Heart left ventricle (tissue), 16 donors: ENCODE measurements around the gene CARS2. TPM values are rescaled to one million over a fixed set of nuclear protein-coding genes. Genes with fewer than 3 reads are reported as not detected.

Experiments
- ATAC-seq, 4 donors: fragments of 200-7000 bp; cut with Tn5 transposase; one replicate each; pipeline ENCODE4 v1.9.1; 2020 to 2022; ENCODE audit warnings: moderate library complexity in 4 of 4, mild to moderate bottlenecking in 3 of 4, moderate number of reproducible peaks in 1 of 4
- DNase-seq, 5 donors: peaks; one replicate each; pipeline ENCODE4 v3.0.0-alpha.2; 2020
- H3K27ac ChIP-seq, 12 donors: fragments of 200-600 bp; sonication (generic) in 4 of 12; one replicate each; pipeline versions ENCODE4 v1.5.0 to v1.8.0; 2016 to 2022; ENCODE audit warnings: mild to moderate bottlenecking in 2 of 12
- H3K27me3 ChIP-seq, 9 donors: fragments of 200-600 bp; sonication (generic) in 2 of 9; one replicate each; pipeline versions ENCODE4 v1.5.1 to v1.8.0; 2016 to 2022; ENCODE audit warnings: mild to moderate bottlenecking in 3 of 9
- H3K36me3 ChIP-seq, 9 donors: fragments of 200-600 bp; sonication (generic) in 2 of 9; one replicate each; pipeline versions ENCODE4 v1.5.0 to v1.8.0; 2018 to 2022; ENCODE audit warnings: mild to moderate bottlenecking in 2 of 9
- H3K4me1 ChIP-seq, 12 donors: fragments of 200-600 bp; sonication (generic) in 4 of 12; one replicate each; pipeline versions ENCODE4 v1.5.0 to v1.8.0; 2016 to 2022; ENCODE audit warnings: mild to moderate bottlenecking in 3 of 12
- H3K4me3 ChIP-seq, 12 donors: fragments of 200-600 bp; sonication (generic) in 4 of 12; one replicate each; pipeline versions ENCODE4 v1.5.0 to v1.8.0; 2017 to 2022; ENCODE audit warnings: mild to moderate bottlenecking in 9 of 12, moderate library complexity in 4 of 12
- H3K9me3 ChIP-seq, 12 donors: fragments of 200-600 bp; sonication (generic) in 4 of 12; one replicate each; pipeline versions ENCODE4 v1.5.0 to v1.8.0; 2016 to 2022; ENCODE audit warnings: mild to moderate bottlenecking in 1 of 12
- POLR2A ChIP-seq, 2 donors: fragments of 450-650 bp; IDR thresholded peaks; one replicate each; pipeline ENCODE4 v1.6.1; 2017; ENCODE audit warnings: antibody characterized with exemption in 2 of 2, mild to moderate bottlenecking in 2 of 2, moderate library complexity in 2 of 2
- WGBS, 4 donors: extraction: QIAGEN DNeasy Blood & Tissue Kit in 2 of 4; methylation state at CpG; one replicate each; pipeline versions ENCODE4 v1.1.5 to v1.1.7; 2013 to 2018; 5-methylcytosine and 5-hydroxymethylcytosine counted together
- intact Hi-C, 10 donors: fragments of 100-400 bp; cut with DNase I; formaldehyde crosslinking; loops; one replicate each; pipeline versions ENCODE4 v1.11.1 to v1.14.2; 2022
- polyA plus RNA-seq, 2 donors: library from polyadenylated mRNA; stranded (reverse); fragments of 200-250 nt; gene quantifications; one replicate each; pipeline ENCODE4 v1.2.3, GENCODE V29; 2013
- total RNA-seq, 9 donors: library from RNA; depleted of rRNA in 2 of 9; stranded (reverse); fragments of >200 nt in 2 of 9; fragmentation: NEBNext Ultra II Directional in 3 of 9; extraction: Animal tissue kit (Norgen Biotek cat#: 25700) in 3 of 9; gene quantifications; one replicate each; pipeline versions ENCODE4 v1.1.0 to v1.2.4, GENCODE V29; 2016 to 2023
- TF ChIP-seq, protein P1 (sequence below), 12 donors: fragments of 200-600 bp; sonication (generic) in 4 of 12; IDR thresholded peaks; one replicate each; pipeline versions ENCODE4 v1.5.0 to v1.8.0; 2018 to 2022; ENCODE audit warnings: antibody characterized with exemption in 12 of 12, mild to moderate bottlenecking in 5 of 12
- donor health status: ischemic (EF 13 %, LVEDD 7.1; RV severe dilation, severe dysfunction).
- donor health status: healthy with polysubstance abuse.
- donor health status: DM: no; HTN: yes; CAD: no.
- donor health status: DM: no; HTN: no; CAD: no.
- donor health status: ischemic (EF 25% LVEDD 6.9; RV normal size, moderate dysfunction).
- donor health status: ischemic (EF 25% LVEDD 5.7; RV mildly dilated, moderate dysfunction).
- donor health status: healthy.
- donor health status: DM: yes; HTN: yes; CAD: no.
- donor health status: ischemic (EF 35%, LVEDD 5.7; RV mildly dilated, moderate dysfunction).
- donor health status: nonischemic (EF 11% LVEDD 7.7; RV severe dilation, severe dysfunction).
- donor health status: DM: yes; HTN: yes; CAD: no.
- donor health status: PGD.
- donor health status: ischemic (EF 29% LVEDD 5.4; RV normal size, mild dysfunction).
- donor health status: nonischemic (EF 23%, LVEDD 6.1; RV moderate dilation, normal function).

The CARS2 gene
- total and polyA plus RNA-seq, 11 donors = 35.4 to 78.5 (median 44.3) TPM

DNA sequence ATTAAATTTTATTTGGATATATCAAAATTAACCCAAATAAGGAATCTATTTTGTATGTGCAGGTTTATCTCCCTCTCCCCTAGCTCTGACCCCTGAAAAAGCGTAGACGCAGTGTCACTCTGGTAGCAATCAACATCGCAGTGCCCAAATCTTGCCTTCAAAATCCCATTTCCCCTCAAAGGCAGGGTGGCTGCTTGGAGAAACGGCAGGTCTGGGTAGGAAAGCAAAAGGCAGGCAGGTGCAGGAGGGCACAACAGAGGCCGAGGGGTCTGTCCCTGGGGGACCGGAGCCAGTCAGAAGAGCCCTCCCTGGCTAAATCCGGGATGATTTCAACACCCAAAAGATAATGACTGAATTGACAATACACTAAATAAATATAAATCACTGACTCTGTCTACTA is 48.7 kb downstream of the CARS2 start:
- WGBS, 4 donors = 95 to 97% (median 96%) methylated on average over 7 of the region's 7 CpGs
- intact Hi-C loops = no loop called here
- H3K36me3 ChIP-seq = peaks cover 0 to 61% (median 25%) of the 10 kb centered on the region in 9 donors
- H3K4me1 ChIP-seq = peaks cover 0 to 18% (median 0%) of the 10 kb centered on the region in 12 donors
- H3K27ac ChIP-seq = peak overlapping the region in 1 of 12 donors; percentile 66
- H3K9me3 ChIP-seq = peaks cover 0 to 20% (median 0%) of the 10 kb centered on the region in 12 donors
- ATAC-seq (no peak), DNase-seq (no peak)
- no peaks in the 10 kb centered on the region for H3K27me3 ChIP-seq
- H3K4me3 ChIP-seq = no peak overlapping the region
- TF ChIP-seq POLR2A (IDR thresholded peaks at IDR 0.05) = no peak

DNA sequence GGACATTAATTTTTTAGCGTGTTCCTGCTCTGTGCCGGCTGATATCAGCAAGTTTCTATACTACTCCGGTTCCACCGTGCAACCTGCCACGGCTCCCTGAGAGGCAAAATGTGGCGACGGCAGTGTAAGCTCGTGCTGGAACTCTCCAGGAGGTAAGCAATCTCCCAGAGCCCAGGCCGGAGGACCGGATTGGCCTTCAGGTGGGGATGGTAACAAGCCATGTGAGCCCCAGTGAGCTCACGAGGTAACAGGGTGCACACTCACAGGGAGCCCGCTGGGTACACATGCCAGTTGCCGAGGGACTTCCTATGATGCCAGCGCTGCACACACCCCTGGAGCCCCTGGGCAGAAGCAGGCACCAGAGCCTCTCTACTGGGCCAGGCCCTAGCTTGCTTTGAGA is 52.1 kb downstream of the CARS2 start:
- Histone ChIP-seq H3K27ac (no peak overlapping the region), H3K36me3 (peaks cover 0 to 50% (median 32%) of the 10 kb centered on the region in 9 donors), H3K27me3 (no peaks in the 10 kb centered on the region), H3K4me3 (no peak overlapping the region), H3K9me3 (peaks cover 0 to 6% (median 0%) of the 10 kb centered on the region in 12 donors), H3K4me1 (peaks cover 0 to 16% (median 0%) of the 10 kb centered on the region in 12 donors)
- DNase-seq (no peak), ATAC-seq (no peak)
- intact Hi-C loops = no loop called here
- 95 to 97% (median 95%) methylated on average over 14 of the region's 14 CpGs for WGBS, 4 donors
- TF ChIP-seq, protein P1, sequence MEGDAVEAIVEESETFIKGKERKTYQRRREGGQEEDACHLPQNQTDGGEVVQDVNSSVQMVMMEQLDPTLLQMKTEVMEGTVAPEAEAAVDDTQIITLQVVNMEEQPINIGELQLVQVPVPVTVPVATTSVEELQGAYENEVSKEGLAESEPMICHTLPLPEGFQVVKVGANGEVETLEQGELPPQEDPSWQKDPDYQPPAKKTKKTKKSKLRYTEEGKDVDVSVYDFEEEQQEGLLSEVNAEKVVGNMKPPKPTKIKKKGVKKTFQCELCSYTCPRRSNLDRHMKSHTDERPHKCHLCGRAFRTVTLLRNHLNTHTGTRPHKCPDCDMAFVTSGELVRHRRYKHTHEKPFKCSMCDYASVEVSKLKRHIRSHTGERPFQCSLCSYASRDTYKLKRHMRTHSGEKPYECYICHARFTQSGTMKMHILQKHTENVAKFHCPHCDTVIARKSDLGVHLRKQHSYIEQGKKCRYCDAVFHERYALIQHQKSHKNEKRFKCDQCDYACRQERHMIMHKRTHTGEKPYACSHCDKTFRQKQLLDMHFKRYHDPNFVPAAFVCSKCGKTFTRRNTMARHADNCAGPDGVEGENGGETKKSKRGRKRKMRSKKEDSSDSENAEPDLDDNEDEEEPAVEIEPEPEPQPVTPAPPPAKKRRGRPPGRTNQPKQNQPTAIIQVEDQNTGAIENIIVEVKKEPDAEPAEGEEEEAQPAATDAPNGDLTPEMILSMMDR (IDR thresholded peaks at IDR 0.05) = no peak
- no peak for TF ChIP-seq POLR2A (IDR thresholded peaks at IDR 0.05)

DNA sequence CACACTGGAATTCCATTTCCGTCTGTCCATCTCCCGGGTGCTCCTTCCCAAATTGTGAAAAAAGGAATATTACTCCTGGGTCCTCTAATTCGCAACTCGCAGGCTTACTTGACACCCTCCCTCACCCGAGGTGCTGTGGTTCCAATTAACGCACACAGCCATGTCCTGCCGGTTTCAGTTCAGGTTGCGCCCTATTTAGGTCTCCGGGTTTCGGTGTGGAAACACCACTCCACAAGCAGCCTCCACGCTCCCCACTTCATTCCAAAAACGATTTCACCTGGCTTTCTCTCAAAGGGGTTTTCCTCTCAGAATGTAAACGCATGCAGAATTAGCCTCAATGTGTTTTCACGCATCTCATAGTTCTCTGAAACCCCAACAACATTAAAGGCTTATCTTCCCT is 52.6 kb downstream of the CARS2 start:
- no peak for ATAC-seq
- Histone ChIP-seq H3K36me3 (peaks cover 0 to 50% (median 32%) of the 10 kb centered on the region in 9 donors), H3K27ac (no peak overlapping the region), H3K27me3 (no peaks in the 10 kb centered on the region), H3K4me3 (no peak overlapping the region), H3K9me3 (peaks cover 0 to 6% (median 0%) of the 10 kb centered on the region in 12 donors), H3K4me1 (peaks cover 0 to 10% (median 0%) of the 10 kb centered on the region in 12 donors)
- intact Hi-C loops = no loop called here
- WGBS, 4 donors = 85 to 91% (median 90%) methylated on average over 14 of the region's 14 CpGs
- no peak for DNase-seq
- TF ChIP-seq, protein P1 (IDR thresholded peaks at IDR 0.05) = no peak
- TF ChIP-seq POLR2A (IDR thresholded peaks at IDR 0.05) = no peak

DNA sequence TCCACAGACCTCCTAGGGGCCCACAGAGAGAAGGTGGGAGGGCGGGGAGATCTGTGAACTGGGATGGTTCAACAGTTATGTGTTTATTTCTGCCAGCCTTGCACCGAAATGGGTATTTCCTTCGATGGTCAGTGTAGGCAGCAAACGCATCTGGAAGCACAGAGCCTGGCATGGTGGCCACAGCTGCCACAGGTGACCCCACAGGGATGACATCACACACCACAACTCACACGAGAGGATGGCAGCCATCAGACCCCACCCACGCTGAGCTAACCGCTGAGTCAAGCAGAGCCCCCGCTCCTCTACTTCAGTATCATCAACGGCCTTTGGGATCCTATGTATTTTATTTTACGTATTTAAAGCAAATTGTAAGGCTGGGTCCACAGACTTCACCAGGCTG is 53.2 kb downstream of the CARS2 start:
- H3K36me3 ChIP-seq = peaks cover 0 to 50% (median 32%) of the 10 kb centered on the region in 9 donors
- intact Hi-C loops = no loop called here
- TF ChIP-seq POLR2A (IDR thresholded peaks at IDR 0.05) = no peak
- TF ChIP-seq, protein P1 (IDR thresholded peaks at IDR 0.05) = no peak
- no peak overlapping the region for H3K4me3 ChIP-seq
- H3K4me1 ChIP-seq = peaks cover 0 to 5% (median 0%) of the 10 kb centered on the region in 12 donors
- 88 to 93% (median 92%) methylated on average over 10 of the region's 10 CpGs for WGBS, 4 donors
- DNase-seq = no peak
- no peak overlapping the region for H3K27ac ChIP-seq
- no peaks in the 10 kb centered on the region for H3K27me3 ChIP-seq
- ATAC-seq = no peak
- peaks cover 0 to 3% (median 0%) of the 10 kb centered on the region in 12 donors for H3K9me3 ChIP-seq

DNA sequence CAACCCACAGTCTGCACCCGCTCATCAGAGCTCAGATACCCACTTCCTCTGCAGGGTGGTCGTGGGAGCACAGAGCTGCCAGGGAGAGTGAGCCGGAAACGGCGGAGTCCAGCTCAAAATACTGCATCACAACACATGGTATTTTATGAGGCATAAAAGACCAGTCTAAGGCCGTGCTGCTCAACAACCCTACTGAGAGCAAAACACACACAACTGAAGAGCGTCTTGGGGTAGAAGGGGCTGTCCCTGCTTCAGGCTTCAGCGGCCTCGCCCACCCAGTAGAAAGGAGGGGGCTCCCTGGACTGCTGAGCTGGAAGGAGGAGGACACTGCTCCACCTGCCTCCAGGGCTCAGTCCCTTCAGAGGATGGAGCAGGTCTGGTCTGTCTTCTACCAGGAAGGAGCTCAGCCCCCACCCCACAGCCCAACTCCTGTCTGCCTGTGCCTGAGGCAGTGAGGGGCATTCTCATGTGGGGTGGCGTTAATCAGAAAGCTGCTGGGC is 53.6 kb downstream of the CARS2 start:
- no peak for ATAC-seq
- 94 to 96% (median 94%) methylated on average over 9 to 10 of the region's 10 CpGs for WGBS, 4 donors
- Histone ChIP-seq H3K36me3 (peaks cover 0 to 50% (median 27%) of the 10 kb centered on the region in 9 donors), H3K27me3 (no peaks in the 10 kb centered on the region), H3K4me3 (no peak overlapping the region), H3K9me3 (no peaks in the 10 kb centered on the region), H3K27ac (no peak overlapping the region), H3K4me1 (peaks cover 0 to 2% (median 0%) of the 10 kb centered on the region in 12 donors)
- TF ChIP-seq POLR2A (IDR thresholded peaks at IDR 0.05) = no peak
- TF ChIP-seq, protein P1 (IDR thresholded peaks at IDR 0.05) = no peak
- intact Hi-C loops = no loop called here
- DNase-seq = no peak
